Keratinocyte (primary cell): Measurements from ENCODE around the gene POLD4. TPM values are rescaled to one million over a fixed set of nuclear protein-coding genes. Genes with fewer than 3 reads are reported as not detected.

Experiments
- DNase-seq: peaks from one replicate; pipeline ENCODE4 v3.0.0-alpha.2; 2011; ENCODE audit warnings: low read depth, missing footprints, low spot score
- FAIRE-seq: peaks from 2 replicates; lab custom pipeline; 2011; peaks lifted over from hg19 to GRCh38; lab: Jason Lieb, UNC
- H2AFZ ChIP-seq: 2 replicates; pipeline ENCODE4 v1.6.0; 2012; ENCODE audit warnings: low read length, control low read depth, inconsistent platforms; ENCODE audit not compliant: control insufficient read depth
- H3K27ac ChIP-seq: 2 replicates; pipeline ENCODE4 v1.5.1; 2011; ENCODE audit warnings: low read length; ENCODE audit not compliant: control insufficient read depth, insufficient read depth
- H3K27me3 ChIP-seq: 3 replicates; pipeline ENCODE4 v1.6.0; 2011; ENCODE audit warnings: low read length; ENCODE audit not compliant: control insufficient read depth, insufficient read depth; ENCODE audit errors: extremely low read depth
- H3K36me3 ChIP-seq, 2 experiments: 2 replicates in 1 of 2; 3 replicates in 1 of 2; pipeline ENCODE4 v1.5.1; 2011; ENCODE audit warnings: low read length in 2 of 2, mild to moderate bottlenecking in 1 of 2; ENCODE audit not compliant: control insufficient read depth in 2 of 2, insufficient read depth in 2 of 2; ENCODE audit errors: extremely low read depth in 1 of 2
- H3K4me1 ChIP-seq: 3 replicates; pipeline ENCODE4 v1.5.1; 2011; ENCODE audit warnings: low read length; ENCODE audit not compliant: control insufficient read depth, insufficient read depth; ENCODE audit errors: extremely low read depth
- H3K4me2 ChIP-seq: 3 replicates; pipeline ENCODE4 v1.6.0; 2011; ENCODE audit warnings: low read depth, low read length; ENCODE audit not compliant: control insufficient read depth, insufficient read depth; ENCODE audit errors: extremely low read depth
- H3K4me3 ChIP-seq, 3 experiments: fragments of 200-600 bp in 1 of 3; sonication (generic) in 1 of 3; 2 replicates in 2 of 3; 3 replicates in 1 of 3; pipeline ENCODE4 v1.5.1; 2011 to 2016; ENCODE audit warnings: low read length in 3 of 3, mild to moderate bottlenecking in 3 of 3, control low read depth in 2 of 3, inconsistent platforms in 1 of 3, low read depth in 1 of 3, mixed read lengths in 1 of 3, mixed run types in 1 of 3, moderate library complexity in 1 of 3; ENCODE audit not compliant: control insufficient read depth in 2 of 3, insufficient read depth in 2 of 3; ENCODE audit errors: extremely low read depth in 1 of 3
- H3K79me2 ChIP-seq: 2 replicates; pipeline ENCODE4 v1.6.0; 2012; ENCODE audit warnings: low read length; ENCODE audit not compliant: control insufficient read depth, insufficient read depth
- H3K9ac ChIP-seq: 3 replicates; pipeline ENCODE4 v1.6.0; 2011; ENCODE audit warnings: low read length; ENCODE audit not compliant: control insufficient read depth, insufficient read depth; ENCODE audit errors: extremely low read depth
- H3K9me1 ChIP-seq: 3 replicates; pipeline ENCODE4 v1.6.0; 2011; ENCODE audit warnings: low read length; ENCODE audit not compliant: control insufficient read depth, insufficient read depth; ENCODE audit errors: extremely low read depth
- H3K9me3 ChIP-seq: 2 replicates; pipeline ENCODE4 v1.5.1; 2012; ENCODE audit warnings: low read depth, low read length; ENCODE audit not compliant: control insufficient read depth
- H4K20me1 ChIP-seq: 3 replicates; pipeline ENCODE4 v1.6.0; 2011; ENCODE audit warnings: low read length; ENCODE audit not compliant: control insufficient read depth, insufficient read depth; ENCODE audit errors: extremely low read depth
- CTCF ChIP-seq, 3 experiments: IDR thresholded peaks in 1 of 3; conservative IDR thresholded peaks in 1 of 3; optimal IDR thresholded peaks in 1 of 3; 2 replicates in 2 of 3; 3 replicates in 1 of 3; pipeline versions ENCODE3 to v1.5.1; 2011; ENCODE audit warnings: low read length in 3 of 3, mild to moderate bottlenecking in 3 of 3, moderate library complexity in 2 of 3, control low read depth in 1 of 3, inconsistent platforms in 1 of 3; ENCODE audit not compliant: insufficient read depth in 2 of 3; ENCODE audit errors: extremely low read depth in 1 of 3
- EZH2 ChIP-seq: IDR thresholded peaks from one replicate; pipeline ENCODE4 v1.6.1; 2012; ENCODE audit warnings: inconsistent platforms, mild to moderate bottlenecking, low read length, moderate library complexity
- dilution Hi-C: fragments of 300-500 bp; cut with MboI; formaldehyde crosslinking; loops from one replicate; pipeline ENCODE4 v1.7.0; 2020; ENCODE audit warnings: low sequenced_read_pairs; ENCODE audit not compliant: extremely low pct_ligation_motif_present
- polyA plus RNA-seq, 5 experiments: library from polyadenylated mRNA; depleted of rRNA in 3 of 5; stranded (reverse) in 3 of 5; stranded (forward) in 1 of 5; unstranded in 1 of 5; fragments of >200 nt; gene quantifications; 1 replicate in 1 of 5; 2 replicates in 3 of 5; 3 replicates in 1 of 5; pipeline versions ENCODE4 v1.2.1 to v1.2.3, GENCODE V29; 2011 to 2012; ENCODE audit warnings: missing spikeins in 2 of 5, low read depth in 1 of 5, low replicate concordance in 1 of 5

POLD4 gene
- polyA plus RNA-seq, 1 donor (not counting 4 experiments of a cell fraction or from before 2014, with no cell fraction given): 35.7 TPM

GRCh38 chr11:67302571-67303131 is 50.7 kb downstream of the POLD4 start:
- TF ChIP-seq CTCF (optimal IDR thresholded peaks at IDR 0.05 in 1 of 3, IDR thresholded peaks at IDR 0.05 in 1 of 3, conservative IDR thresholded peaks at IDR 0.05 in 1 of 3; ENCODE audit: extremely low read depth in 1 of 3, insufficient read depth in 2 of 3, low read length in 3 of 3) (no peak), EZH2 (no peak)
- no peak overlapping the region for H3K27ac ChIP-seq
- peaks cover 22% of the 10 kb centered on the region for H3K4me1 ChIP-seq
- no peaks in the 10 kb centered on the region for H3K9me1 ChIP-seq
- dilution Hi-C loops: no loop called here
- no peaks in the 10 kb centered on the region for H4K20me1 ChIP-seq
- H3K79me2 ChIP-seq: peaks cover 2% of the 10 kb centered on the region
- peaks cover 32 to 40% of the 10 kb centered on the region in 2 experiments for H3K36me3 ChIP-seq
- H3K4me2 ChIP-seq: peak overlapping the region; percentile 82
- H3K27me3 ChIP-seq: no peaks in the 10 kb centered on the region
- H3K9me3 ChIP-seq: no peaks in the 10 kb centered on the region
- DNase-seq (no peak), FAIRE-seq (no peak)
- H3K4me3 ChIP-seq: peak overlapping the region; percentile 73 to 93 (median 79)
- H2AFZ ChIP-seq: no peak overlapping the region
- H3K9ac ChIP-seq: peak overlapping the region; percentile 81

DNA sequence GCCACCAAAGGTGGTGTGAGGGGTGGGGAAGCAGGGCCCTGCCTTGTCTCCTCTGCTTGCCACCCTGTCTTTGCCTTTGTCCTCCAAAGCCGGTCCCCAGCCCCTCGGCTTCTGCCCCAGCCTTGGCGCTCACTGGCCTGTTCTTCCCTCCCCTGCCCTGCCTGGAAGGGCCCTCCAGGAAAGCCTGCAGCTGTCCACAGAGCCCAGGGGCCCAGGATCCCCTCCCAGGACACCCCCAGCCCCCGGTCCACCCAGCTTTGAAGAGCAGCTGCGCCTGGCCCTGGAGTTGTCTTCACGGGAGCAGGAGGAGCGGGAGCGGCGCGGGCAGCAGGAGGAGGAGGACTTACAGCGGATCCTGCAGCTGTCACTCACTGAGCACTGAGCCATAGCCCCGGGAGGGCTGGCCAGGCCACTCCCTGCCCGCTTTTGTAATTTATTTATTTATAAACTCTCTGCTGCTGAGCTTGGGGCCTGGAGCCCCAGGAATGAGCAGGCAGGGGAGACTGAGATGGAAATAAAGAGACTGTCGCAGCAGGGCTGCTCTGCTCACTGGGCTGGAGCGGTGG is 51.3 kb downstream of the POLD4 start:
- dilution Hi-C loops: no loop called here
- Histone ChIP-seq H3K9ac (peak overlapping the region; percentile 81), H3K36me3 (peaks cover 32 to 35% of the 10 kb centered on the region in 2 experiments), H3K4me3 (no peak overlapping the region), H3K4me2 (peak overlapping the region; percentile 82), H3K27me3 (no peaks in the 10 kb centered on the region), H3K4me1 (peaks cover 22% of the 10 kb centered on the region), H2AFZ (no peak overlapping the region), H4K20me1 (no peaks in the 10 kb centered on the region), H3K79me2 (peaks cover 2% of the 10 kb centered on the region), H3K27ac (no peak overlapping the region), H3K9me3 (no peaks in the 10 kb centered on the region), H3K9me1 (no peaks in the 10 kb centered on the region)
- FAIRE-seq (no peak), DNase-seq (no peak)
- TF ChIP-seq CTCF (optimal IDR thresholded peaks at IDR 0.05 in 1 of 3, IDR thresholded peaks at IDR 0.05 in 1 of 3, conservative IDR thresholded peaks at IDR 0.05 in 1 of 3; ENCODE audit: extremely low read depth in 1 of 3, insufficient read depth in 2 of 3, low read length in 3 of 3) (no peak), EZH2 (no peak)
